GM23338 (cell line): ENCODE measurements around the gene FOXD1. TPM values are rescaled to one million over a fixed set of nuclear protein-coding genes. Genes with fewer than 3 reads are reported as not detected.

ENCODE experiments used
- ATAC-seq: fragments of 200-7000 bp; cut with Tn5 transposase; 3 replicates; pipeline ENCODE4 v1.9.1; 2020
- DNase-seq: peaks from one replicate; pipeline ENCODE4 v3.0.0-alpha.2; 2015; ENCODE audit warnings: low spot score
- H2AFZ ChIP-seq: fragments of 200-600 bp; sonication (generic); 2 replicates; pipeline ENCODE4 v1.8.0; 2016; ENCODE audit warnings: antibody characterized with exemption, mild to moderate bottlenecking, moderate library complexity
- H3F3A ChIP-seq: fragments of 200-600 bp; sonication (generic); replicated peaks from 2 replicates; pipeline ENCODE4 v1.8.0; 2017; ENCODE audit warnings: antibody characterized with exemption, mixed run types, low read depth
- H3K27ac ChIP-seq: fragments of 200-600 bp; sonication (generic); 2 replicates; pipeline ENCODE4 v1.6.1; 2016; ENCODE audit warnings: low read depth
- H3K27me3 ChIP-seq: fragments of 200-600 bp; sonication (generic); 2 replicates; pipeline ENCODE4 v1.8.0; 2016; ENCODE audit warnings: mild to moderate bottlenecking, mixed run types, moderate library complexity; ENCODE audit not compliant: insufficient read depth
- H3K36me3 ChIP-seq: fragments of 200-600 bp; sonication (generic); 2 replicates; pipeline ENCODE4 v1.8.0; 2016; ENCODE audit warnings: mild to moderate bottlenecking; ENCODE audit not compliant: insufficient read depth
- H3K4me1 ChIP-seq: fragments of 200-600 bp; sonication (generic); 2 replicates; pipeline ENCODE4 v1.8.0; 2016; ENCODE audit warnings: mild to moderate bottlenecking, moderate library complexity; ENCODE audit not compliant: insufficient read depth
- H3K4me2 ChIP-seq: fragments of 200-600 bp; sonication (generic); 2 replicates; pipeline ENCODE4 v1.7.1; 2017; ENCODE audit warnings: mixed run types
- H3K4me3 ChIP-seq: fragments of 200-600 bp; sonication (generic); 2 replicates; pipeline ENCODE4 v1.6.1; 2016; ENCODE audit warnings: mixed run types
- H3K79me2 ChIP-seq: fragments of 200-600 bp; sonication (generic); replicated peaks from 2 replicates; pipeline ENCODE4 v1.8.0; 2017; ENCODE audit warnings: mild to moderate bottlenecking; ENCODE audit not compliant: insufficient read depth
- H3K9me2 ChIP-seq: fragments of 200-600 bp; sonication (generic); 2 replicates; pipeline ENCODE4 v1.8.0; 2017; ENCODE audit not compliant: insufficient read depth
- H4K20me1 ChIP-seq: fragments of 200-600 bp; sonication (generic); replicated peaks from 2 replicates; pipeline ENCODE4 v1.8.0; 2017; ENCODE audit warnings: mild to moderate bottlenecking; ENCODE audit not compliant: insufficient read depth
- H3K27ac Mint-ChIP-seq: 2 replicates; pipeline ENCODE4 v1.8.0; 2020; ENCODE audit warnings: inconsistent platforms, mild to moderate bottlenecking, moderate library complexity, mixed read lengths
- H3K27me3 Mint-ChIP-seq: 3 replicates; pipeline ENCODE4 v1.8.0; 2022; ENCODE audit warnings: low read depth, mild to moderate bottlenecking, moderate library complexity, mixed read lengths, inconsistent platforms; ENCODE audit not compliant: insufficient read depth, poor library complexity
- H3K36me3 Mint-ChIP-seq: 3 replicates; pipeline ENCODE4 v1.8.0; 2021; ENCODE audit warnings: low read depth, mild to moderate bottlenecking, inconsistent platforms, moderate library complexity, mixed read lengths
- H3K4me1 Mint-ChIP-seq: 3 replicates; pipeline ENCODE4 v1.8.0; 2020; ENCODE audit warnings: mild to moderate bottlenecking, inconsistent platforms, mixed read lengths
- H3K4me3 Mint-ChIP-seq: 3 replicates; pipeline ENCODE4 v1.8.0; 2021; ENCODE audit warnings: moderate library complexity, mild to moderate bottlenecking, inconsistent platforms, mixed read lengths
- H3K9me3 Mint-ChIP-seq: 3 replicates; pipeline ENCODE4 v1.8.0; 2020; ENCODE audit warnings: moderate library complexity, mild to moderate bottlenecking, inconsistent platforms, mixed read lengths
- EZH2 ChIP-seq: fragments of 200-600 bp; sonication (generic); IDR thresholded peaks from one replicate; pipeline ENCODE4 v1.8.0; 2017; ENCODE audit warnings: antibody characterized with exemption, mild to moderate bottlenecking, low read depth; ENCODE audit not compliant: unreplicated experiment
- EZH2phosphoT487 ChIP-seq: fragments of 200-600 bp; sonication (generic); IDR thresholded peaks from one replicate; pipeline ENCODE4 v1.8.1; 2018; ENCODE audit warnings: antibody characterized with exemption; ENCODE audit not compliant: unreplicated experiment
- ZNF462 ChIP-seq: fragments of 250-450 bp; sonication (Bioruptor Pico); IDR thresholded peaks from 2 replicates; pipeline ENCODE4 v1.5.0; 2020; ENCODE audit warnings: mild to moderate bottlenecking, moderate library complexity
- polyA plus RNA-seq: library from polyadenylated mRNA; unstranded; fragments of >200 nt; fragmentation: Nextera tagmentation; extraction: Ambion mirVana; gene quantifications from 2 replicates; pipeline ENCODE4 v1.2.1, GENCODE V29; 2016
- total RNA-seq: library from RNA; depleted of rRNA; stranded (reverse); fragments of >200 nt; shearing (Covaris generic); gene quantifications from 2 replicates; pipeline ENCODE4 v1.2.3, GENCODE V29; 2014

Gene FOXD1
- total and polyA plus RNA-seq, 2 experiments from 2014 or later, result 0.42 TPM; not detected in 1

- Histone ChIP-seq H2AFZ (peak overlapping the region; percentile 96), H3K27ac (no peak overlapping the region)
- no peaks in the 10 kb centered on the region for H3K36me3 Mint-ChIP-seq
Observed at GRCh38 chr5:73419465-73420390, 28.8 kb downstream of the FOXD1 start.

More at GRCh38 chr5:73419465-73420390, 28.8 kb downstream of the FOXD1 start:
- Mint-ChIP-seq H3K27ac (no peak overlapping the region), H3K9me3 (peaks cover 11% of the 10 kb centered on the region; the same call in 2 of the 3 replicates), H3K4me1 (peaks cover 14% of the 10 kb centered on the region; the same call in 2 of the 3 replicates), H3K27me3 (peaks cover 75% of the 10 kb centered on the region), H3K4me3 (peak overlapping the region; percentile 74)
- no peaks in the 10 kb centered on the region for H3K36me3 ChIP-seq
- H3K4me3 ChIP-seq, result peak overlapping the region; percentile 75
- ATAC-seq, result peak; percentile 83
- H3F3A ChIP-seq, result peaks cover 10% of the 10 kb centered on the region
- peaks cover 22% of the 10 kb centered on the region for H3K4me1 ChIP-seq
- no peaks in the 10 kb centered on the region for H3K79me2 ChIP-seq
- peaks cover 94% of the 10 kb centered on the region for H3K27me3 ChIP-seq
- no peaks in the 10 kb centered on the region for H3K9me2 ChIP-seq
- peak; percentile 70 for DNase-seq
- no peaks in the 10 kb centered on the region for H4K20me1 ChIP-seq
- peak overlapping the region; percentile 91 for H3K4me2 ChIP-seq
- TF ChIP-seq ZNF462 (CRISPR knock-in tag) (no peak), EZH2 (peak; percentile 73), EZH2phosphoT487 (peak; percentile 80)
